Measurements from ENCODE around the gene COMMD2.

The COMMD2 gene

GRCh38 chr3:149705416-149705815 is 46.9 kb downstream of the COMMD2 start:
- no peak for DNase-seq (ENCODE audit: low read depth in 1 of 2, low spot score in 1 of 2)

DNA sequence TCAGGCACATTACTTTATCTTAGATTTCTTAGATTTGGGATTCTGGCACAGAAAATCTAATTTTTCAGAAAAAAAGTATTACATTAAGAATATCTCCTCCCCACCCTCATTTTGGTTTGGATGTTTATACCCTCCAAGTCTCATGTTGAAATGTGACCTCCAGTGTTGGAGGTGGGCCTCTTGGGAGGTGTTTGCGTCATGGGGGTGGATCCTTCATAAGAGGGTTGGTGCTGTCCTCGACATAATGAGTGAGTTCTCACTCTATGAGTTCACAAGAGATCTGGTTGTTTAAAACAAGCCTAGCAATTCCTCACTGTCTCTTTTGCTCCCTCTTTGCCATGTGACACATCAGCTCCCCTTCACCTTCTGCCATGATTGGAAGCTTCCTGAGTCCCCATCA is 48.8 kb downstream of the COMMD2 start:
- no peak for DNase-seq (ENCODE audit: low read depth in 1 of 2, low spot score in 1 of 2)

DNA sequence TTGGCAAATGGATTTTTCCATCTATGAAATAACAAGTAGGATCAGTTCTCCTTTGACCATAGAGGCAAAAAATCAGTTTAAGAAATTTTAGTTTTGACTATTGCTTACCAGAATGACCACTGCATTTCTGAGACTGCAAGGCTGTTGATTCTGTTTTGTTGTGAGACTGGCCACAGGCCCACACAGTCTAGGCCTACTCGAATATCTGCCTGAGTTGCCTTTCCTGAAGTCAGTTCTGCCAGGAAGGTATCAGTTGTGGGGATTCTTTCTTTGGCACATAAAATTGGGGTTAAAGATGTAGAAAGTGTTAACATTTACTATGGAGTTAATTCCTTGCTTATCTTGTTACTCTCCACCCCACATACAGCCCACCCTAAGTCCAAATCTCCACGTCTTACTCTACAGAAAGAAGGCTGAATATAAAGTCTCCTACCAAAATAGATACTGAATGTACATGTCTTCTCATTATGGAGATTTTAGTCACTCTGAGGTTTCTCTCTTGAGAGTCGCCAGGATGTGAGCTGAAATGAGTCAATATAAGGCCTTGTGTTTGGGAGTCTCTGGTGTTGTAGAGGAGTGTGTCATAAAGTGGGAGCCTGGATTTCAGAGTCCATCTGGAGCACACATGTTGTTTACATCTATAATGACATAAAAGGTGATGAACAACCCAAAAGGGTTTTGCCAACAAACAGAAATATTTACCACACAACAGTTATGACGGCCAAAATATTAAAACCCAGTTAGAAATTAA is 49.4 kb downstream of the COMMD2 start:
- DNase-seq (ENCODE audit: low read depth in 1 of 2, low spot score in 1 of 2): no peak

DNA sequence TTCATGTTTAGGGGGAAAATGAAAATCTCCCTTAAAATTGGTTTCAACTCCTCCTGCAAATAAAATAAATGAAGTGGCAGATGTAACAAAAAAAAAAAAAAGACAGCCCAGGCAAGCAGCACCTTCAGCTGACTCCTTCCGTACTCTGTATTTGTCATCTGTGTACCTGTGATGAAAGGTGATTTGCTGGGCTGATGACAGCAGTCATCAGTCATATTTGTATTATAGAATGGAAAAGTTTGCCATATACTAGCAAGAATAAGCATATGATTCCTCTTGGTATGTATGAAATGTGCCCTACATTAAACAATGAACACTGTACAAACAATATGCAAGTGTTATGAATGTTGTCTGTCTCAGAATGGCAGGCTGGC is 50.3 kb downstream of the COMMD2 start:
- DNase-seq (ENCODE audit: low read depth in 1 of 2, low spot score in 1 of 2): no peak

DNA sequence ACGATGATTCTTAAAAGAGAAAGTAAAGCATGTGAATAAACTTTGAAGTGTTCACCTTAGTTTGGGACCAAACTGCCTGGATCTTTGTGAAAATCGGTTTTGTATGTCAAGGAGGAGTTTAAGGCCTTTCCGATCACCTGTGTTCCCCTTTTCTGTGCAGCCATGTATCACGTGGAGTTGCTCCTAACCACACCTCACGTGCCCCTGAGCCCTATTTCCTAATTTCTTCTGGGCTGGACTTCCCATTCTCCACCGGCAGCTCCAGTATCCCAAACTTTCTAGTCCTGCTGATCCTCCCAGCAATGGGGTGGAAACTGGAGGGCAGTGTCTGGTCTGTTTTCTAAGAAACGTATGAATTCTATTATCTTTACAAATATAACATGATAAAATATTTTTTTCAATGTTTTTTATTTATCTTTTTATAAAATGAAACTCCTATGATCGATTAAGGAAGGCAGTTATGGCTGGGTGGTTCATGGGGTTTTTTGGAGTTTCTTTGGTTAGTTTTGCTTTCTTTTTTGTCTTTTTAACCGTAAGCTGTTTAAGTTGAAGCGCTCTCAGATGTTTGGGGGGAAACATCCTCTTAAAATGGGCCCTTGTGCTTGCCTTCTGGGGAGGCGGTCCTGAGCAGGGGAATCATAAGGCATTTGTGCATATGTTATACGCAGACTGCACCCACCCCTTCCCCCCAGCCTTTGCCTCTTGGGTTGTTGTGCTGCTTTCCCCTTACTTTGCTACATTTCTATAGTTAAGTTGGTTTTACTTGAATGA is 50.9 kb downstream of the COMMD2 start:
- DNase-seq (ENCODE audit: low read depth in 1 of 2, low spot score in 1 of 2): no peak

All from stimulated activated CD4-positive, alpha-beta T cell treated with anti-CD3 and anti-CD28 coated beads, Interleukin-15, amount 100 ng/mL, for 1 hour (primary cell).